Measurements from ENCODE around the gene NLK. TPM values are rescaled to one million over a fixed set of nuclear protein-coding genes. Genes with fewer than 3 reads are reported as not detected.

Gene NLK
- total RNA-seq, 1 experiment from 2014 or later: 31.8 TPM

DNA sequence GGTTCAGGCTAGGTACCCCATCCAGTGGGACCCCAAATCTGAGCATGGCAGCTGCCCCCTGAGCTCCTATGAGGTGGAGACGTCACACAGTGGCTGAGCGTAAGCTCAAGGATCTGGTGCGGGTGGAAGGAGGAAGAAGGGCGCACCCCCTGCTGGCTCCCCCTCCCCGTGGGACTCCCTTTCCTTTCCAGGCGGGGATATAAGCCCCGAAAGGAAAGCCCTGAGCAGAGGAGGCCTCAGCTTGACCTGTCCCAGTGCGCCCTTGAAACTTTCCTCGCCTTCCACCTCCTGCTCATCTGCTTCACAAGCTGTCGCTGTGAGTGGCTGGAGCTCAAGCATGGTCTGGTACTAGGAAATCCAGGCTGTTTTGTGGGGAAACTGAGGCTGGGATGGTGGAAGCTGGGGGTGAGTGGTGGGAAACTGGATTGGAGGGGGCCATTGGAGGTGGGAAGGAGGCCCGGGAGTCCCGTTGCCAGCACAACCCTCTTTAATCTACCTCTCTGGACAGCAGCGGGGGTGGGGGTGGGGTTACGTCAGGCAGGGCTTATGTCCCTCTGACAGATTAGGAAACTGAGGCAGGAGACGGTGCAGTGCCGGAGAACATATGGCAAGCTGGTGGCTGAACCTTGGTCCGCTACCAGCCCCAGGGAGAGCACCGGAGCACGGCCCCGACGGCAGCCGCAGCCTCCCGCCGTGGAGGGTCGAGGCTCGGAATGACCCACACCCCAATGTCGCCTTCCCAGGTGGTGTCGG, 184.3 kb downstream of the NLK start:
- H3K18ac ChIP-seq (ENCODE audit: insufficient read length, low read depth, low read length): peak overlapping the region; percentile 81
- TF ChIP-seq, protein P1, sequence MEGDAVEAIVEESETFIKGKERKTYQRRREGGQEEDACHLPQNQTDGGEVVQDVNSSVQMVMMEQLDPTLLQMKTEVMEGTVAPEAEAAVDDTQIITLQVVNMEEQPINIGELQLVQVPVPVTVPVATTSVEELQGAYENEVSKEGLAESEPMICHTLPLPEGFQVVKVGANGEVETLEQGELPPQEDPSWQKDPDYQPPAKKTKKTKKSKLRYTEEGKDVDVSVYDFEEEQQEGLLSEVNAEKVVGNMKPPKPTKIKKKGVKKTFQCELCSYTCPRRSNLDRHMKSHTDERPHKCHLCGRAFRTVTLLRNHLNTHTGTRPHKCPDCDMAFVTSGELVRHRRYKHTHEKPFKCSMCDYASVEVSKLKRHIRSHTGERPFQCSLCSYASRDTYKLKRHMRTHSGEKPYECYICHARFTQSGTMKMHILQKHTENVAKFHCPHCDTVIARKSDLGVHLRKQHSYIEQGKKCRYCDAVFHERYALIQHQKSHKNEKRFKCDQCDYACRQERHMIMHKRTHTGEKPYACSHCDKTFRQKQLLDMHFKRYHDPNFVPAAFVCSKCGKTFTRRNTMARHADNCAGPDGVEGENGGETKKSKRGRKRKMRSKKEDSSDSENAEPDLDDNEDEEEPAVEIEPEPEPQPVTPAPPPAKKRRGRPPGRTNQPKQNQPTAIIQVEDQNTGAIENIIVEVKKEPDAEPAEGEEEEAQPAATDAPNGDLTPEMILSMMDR (conservative IDR thresholded peaks at IDR 0.05): no peak
- no peak overlapping the region for H3K27ac ChIP-seq (ENCODE audit: insufficient read length, low read depth, low read length)
- H2BK20ac ChIP-seq (ENCODE audit: low read depth, low read length, poor library complexity, severe bottlenecking): no peak overlapping the region
- no peak overlapping the region for H2BK120ac ChIP-seq (ENCODE audit: low read depth, low read length, poor library complexity, severe bottlenecking)
- H2BK12ac ChIP-seq (ENCODE audit: insufficient read length, low read depth, low read length): no peak overlapping the region
- Mint-ChIP-seq H3K36me3 (ENCODE audit: insufficient read depth in 1 of 3, low read depth in 3 of 3) (peaks cover 10 to 16% (median 16%) of the 10 kb centered on the region in 3 experiments; a peak in 6 of 7 replicates), H3K9me3 (peaks cover 13 to 16% of the 10 kb centered on the region in 2 experiments; a peak in 4 of 5 replicates), H3K4me3 (peak overlapping the region; percentile 88 to 94), H3K27me3 (ENCODE audit: low read depth) (peaks cover 2% of the 10 kb centered on the region), H3K27ac (no peak overlapping the region), H3K4me1 (peaks cover 28 to 33% of the 10 kb centered on the region in 2 experiments)
- DNase-seq: no peak
- H2AFZ ChIP-seq (ENCODE audit: low read length): no peak overlapping the region
- no peak overlapping the region for H4K8ac ChIP-seq (replicated peaks; ENCODE audit: insufficient read length, low read depth, low read length)
- peaks cover 3% of the 10 kb centered on the region; the same call in 1 of the 2 replicates for H3K4me1 ChIP-seq (ENCODE audit: insufficient read depth, low read length)
- H3K27me3 ChIP-seq (ENCODE audit: insufficient read depth, low read length): no peaks in the 10 kb centered on the region
- no peak overlapping the region for H3K4ac ChIP-seq (ENCODE audit: low read depth, low read length)
- H3K23me2 ChIP-seq (ENCODE audit: insufficient read length, low read depth, low read length, poor library complexity, severe bottlenecking): peaks cover 10% of the 10 kb centered on the region
- no peak overlapping the region for H3T11ph ChIP-seq (ENCODE audit: low read length)
- H3K79me1 ChIP-seq (ENCODE audit: insufficient read depth, low read depth, low read length, poor library complexity, severe bottlenecking): no peaks in the 10 kb centered on the region
- no peak overlapping the region for H4K91ac ChIP-seq (ENCODE audit: insufficient read length, low read depth, low read length)
- no peak overlapping the region for H3K56ac ChIP-seq (ENCODE audit: insufficient read length, low read depth, low read length)
- WGBS (ENCODE audit: extremely low coverage, insufficient read length, low lambda C conversion rate): no CpG with 5 or more reads among the region's 28 CpGs
- H2BK5ac ChIP-seq (ENCODE audit: insufficient read length, low read length): no peak overlapping the region
- no peaks in the 10 kb centered on the region for H3K79me2 ChIP-seq (ENCODE audit: insufficient read depth, low read length)
- H3K9ac ChIP-seq (ENCODE audit: extremely low read depth, insufficient read length, low read length): peak overlapping the region; percentile 28
- no peaks in the 10 kb centered on the region for H3K9me3 ChIP-seq (ENCODE audit: control insufficient read depth, low read depth, low read length)
- H3K4me2 ChIP-seq (ENCODE audit: insufficient read depth, insufficient read length, low read length): peak overlapping the region; percentile 76
- H3K23ac ChIP-seq (ENCODE audit: insufficient read length, low read depth, low read length): no peak overlapping the region
- H2AK5ac ChIP-seq (ENCODE audit: insufficient read length, low read length): no peak overlapping the region
- H4K20me1 ChIP-seq (ENCODE audit: control insufficient read depth, insufficient read depth, insufficient read length): no peaks in the 10 kb centered on the region
- H3K14ac ChIP-seq (ENCODE audit: insufficient read depth, low read length): peak overlapping the region; percentile 55; the same call in 1 of the 2 replicates
- H4K5ac ChIP-seq (ENCODE audit: insufficient read length, low read depth, low read length): no peak overlapping the region
- H2BK15ac ChIP-seq (ENCODE audit: low read depth, low read length): no peak overlapping the region

Measured in H9 (cell line).